ENCODE measurements around the gene MAST2.

MAST2 gene

GRCh38 chr1:46080257-46080656 lies 276.8 kb downstream of the MAST2 start:
- no peaks in the 10 kb centered on the region for H3K9me3 ChIP-seq
- no peaks in the 10 kb centered on the region for H3K4me1 ChIP-seq (ENCODE audit: control insufficient read depth in 1 of 2, insufficient read depth in 1 of 2, low read depth in 1 of 2, low read length in 1 of 2)
- no peak overlapping the region for H3K4me3 ChIP-seq (ENCODE audit: low read depth in 1 of 2, low read length in 1 of 2)
- no peak overlapping the region for H3K27ac ChIP-seq
- H3K36me3 ChIP-seq, result no peaks in the 10 kb centered on the region
- TF ChIP-seq CTCF (IDR thresholded peaks at IDR 0.05), result no peak
- no peaks in the 10 kb centered on the region for H3K27me3 ChIP-seq

DNA sequence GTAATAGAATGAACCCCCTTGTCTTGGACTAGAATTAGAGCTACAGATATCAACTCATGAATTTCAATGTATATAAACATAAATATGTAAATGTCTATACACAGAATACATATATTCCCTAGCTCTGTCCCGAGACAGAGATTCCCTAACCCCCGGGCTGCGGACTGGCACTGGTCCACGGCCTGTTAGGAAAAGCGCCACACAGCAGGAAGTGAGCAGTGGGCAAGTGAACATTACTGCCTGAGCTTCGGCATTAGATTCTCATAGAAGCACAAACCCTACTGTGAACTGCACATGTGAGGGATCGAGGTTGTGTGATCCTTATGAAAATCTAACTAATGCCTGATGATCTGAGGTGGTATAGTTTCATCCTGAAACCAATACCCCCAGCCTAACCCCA lies 277.8 kb downstream of the MAST2 start:
- no peaks in the 10 kb centered on the region for H3K9me3 ChIP-seq
- H3K4me3 ChIP-seq (ENCODE audit: low read depth in 1 of 2, low read length in 1 of 2), result no peak overlapping the region
- no peaks in the 10 kb centered on the region for H3K27me3 ChIP-seq
- no peak overlapping the region for H3K27ac ChIP-seq
- H3K4me1 ChIP-seq (ENCODE audit: control insufficient read depth in 1 of 2, insufficient read depth in 1 of 2, low read depth in 1 of 2, low read length in 1 of 2), result no peaks in the 10 kb centered on the region
- no peaks in the 10 kb centered on the region for H3K36me3 ChIP-seq
- no peak for TF ChIP-seq CTCF (IDR thresholded peaks at IDR 0.05)

GRCh38 chr1:46081619-46082018 lies 278.2 kb downstream of the MAST2 start:
- Histone ChIP-seq H3K4me3 (ENCODE audit: low read depth in 1 of 2, low read length in 1 of 2) (no peak overlapping the region), H3K9me3 (no peaks in the 10 kb centered on the region), H3K36me3 (no peaks in the 10 kb centered on the region), H3K27me3 (no peaks in the 10 kb centered on the region), H3K27ac (no peak overlapping the region), H3K4me1 (ENCODE audit: control insufficient read depth in 1 of 2, insufficient read depth in 1 of 2, low read depth in 1 of 2, low read length in 1 of 2) (no peaks in the 10 kb centered on the region)
- no peak for TF ChIP-seq CTCF (IDR thresholded peaks at IDR 0.05)

DNA sequence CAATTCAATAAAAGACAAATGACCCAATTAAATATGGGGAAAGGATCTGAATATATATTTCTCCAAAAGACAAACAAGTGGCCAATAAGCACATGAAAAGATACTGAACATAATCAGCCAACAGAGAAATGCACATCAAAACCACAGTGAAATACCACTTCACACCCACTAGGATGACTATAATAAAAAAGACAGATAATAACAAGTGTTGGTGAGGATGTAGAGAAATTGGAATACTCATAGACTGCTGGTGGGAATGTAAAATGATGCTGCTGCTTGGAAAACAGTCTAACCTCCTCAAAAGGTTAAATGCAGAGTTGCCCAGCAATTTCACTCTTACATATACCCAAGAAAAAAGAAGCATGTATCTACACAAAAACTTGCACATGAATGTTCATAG lies 280.2 kb downstream of the MAST2 start:
- H3K9me3 ChIP-seq, result no peaks in the 10 kb centered on the region
- TF ChIP-seq CTCF (IDR thresholded peaks at IDR 0.05), result no peak
- H3K27ac ChIP-seq, result no peak overlapping the region
- no peaks in the 10 kb centered on the region for H3K36me3 ChIP-seq
- H3K4me1 ChIP-seq (ENCODE audit: control insufficient read depth in 1 of 2, insufficient read depth in 1 of 2, low read depth in 1 of 2, low read length in 1 of 2), result no peaks in the 10 kb centered on the region
- H3K27me3 ChIP-seq, result no peaks in the 10 kb centered on the region
- H3K4me3 ChIP-seq (ENCODE audit: low read depth in 1 of 2, low read length in 1 of 2), result no peak overlapping the region

- Histone ChIP-seq H3K36me3 (no peaks in the 10 kb centered on the region), H3K4me3 (ENCODE audit: low read depth in 1 of 2, low read length in 1 of 2) (no peak overlapping the region), H3K27me3 (no peaks in the 10 kb centered on the region), H3K4me1 (ENCODE audit: control insufficient read depth in 1 of 2, insufficient read depth in 1 of 2, low read depth in 1 of 2, low read length in 1 of 2) (no peaks in the 10 kb centered on the region), H3K27ac (no peak overlapping the region), H3K9me3 (no peaks in the 10 kb centered on the region)
- no peak for TF ChIP-seq CTCF (IDR thresholded peaks at IDR 0.05)
These were observed 281.4 kb downstream of the MAST2 start for GRCh38 chr1:46084553-46085451.

Data from neutrophil (primary cell).